GM19467 (cell line): ENCODE data around the gene SEM1.
A peak's percentile ranks its signal among the peaks of the same experiment; 100 is the strongest.
"Not testable (repeated sequence)": the region's sequence is repeated elsewhere in the genome, so short reads cannot be mapped to it uniquely, and the experiment has no call there.

Experiments used
- ATAC-seq: cut with Tn5 transposase; IDR thresholded peaks from one replicate; pipeline ENCODE4 v1.9.1; 2021; ENCODE audit warnings: mild to moderate bottlenecking, moderate library complexity; ENCODE audit not compliant: unreplicated experiment

Gene SEM1

GRCh38 chr7:96707901-96708774 lies 1.5 kb downstream of the SEM1 start:
- ATAC-seq, result no peak

- ATAC-seq, result no peak
Observed at GRCh38 chr7:96701258-96701657, 8.4 kb downstream of the SEM1 start.

- no peak for ATAC-seq
Observed at GRCh38 chr7:96700516-96700915, 9.1 kb downstream of the SEM1 start.

GRCh38 chr7:96699219-96699871 lies 10.3 kb downstream of the SEM1 start:
- no peak for ATAC-seq

- not testable (repeated sequence) for ATAC-seq
Observed at GRCh38 chr7:96698449-96698848, 11.2 kb downstream of the SEM1 start.

- ATAC-seq, result no peak
Observed at GRCh38 chr7:96697822-96698221, 11.8 kb downstream of the SEM1 start.

GRCh38 chr7:96695581-96695980 lies 14.1 kb downstream of the SEM1 start:
- no peak for ATAC-seq

GRCh38 chr7:96694082-96694481 lies 15.6 kb downstream of the SEM1 start:
- ATAC-seq, result no peak

- ATAC-seq, result no peak
Observed at GRCh38 chr7:96691702-96692101, 17.9 kb downstream of the SEM1 start.

GRCh38 chr7:96689414-96689813 lies 20.2 kb downstream of the SEM1 start:
- no peak for ATAC-seq

- no peak for ATAC-seq
Observed at GRCh38 chr7:96686305-96686704, 23.3 kb downstream of the SEM1 start.

- peak; percentile 66 for ATAC-seq
Observed at GRCh38 chr7:96685755-96686154, 23.9 kb downstream of the SEM1 start.

- peak; percentile 62 for ATAC-seq
Observed at GRCh38 chr7:96685353-96685752, 24.3 kb downstream of the SEM1 start.

- ATAC-seq, result no peak
Observed at GRCh38 chr7:96679886-96680285, 29.8 kb downstream of the SEM1 start.

GRCh38 chr7:96676919-96677318 lies 32.7 kb downstream of the SEM1 start:
- ATAC-seq, result no peak

- ATAC-seq, result no peak
Observed at GRCh38 chr7:96675548-96675947, 34.1 kb downstream of the SEM1 start.

GRCh38 chr7:96674565-96674964 lies 35.1 kb downstream of the SEM1 start:
- no peak for ATAC-seq

GRCh38 chr7:96671854-96672253 lies 37.8 kb downstream of the SEM1 start:
- no peak for ATAC-seq

- ATAC-seq, result no peak
Observed at GRCh38 chr7:96670338-96671289, 39.0 kb downstream of the SEM1 start.

GRCh38 chr7:96669812-96670211 lies 39.8 kb downstream of the SEM1 start:
- ATAC-seq, result no peak

GRCh38 chr7:96667026-96667425 lies 42.6 kb downstream of the SEM1 start:
- ATAC-seq, result no peak
